HG02798 (cell line): ENCODE results near the gene ADIPOR1.

ENCODE experiments used
- ATAC-seq: cut with Tn5 transposase; IDR thresholded peaks from one replicate; pipeline ENCODE4 v1.9.1; 2021; ENCODE audit warnings: mild to moderate bottlenecking; ENCODE audit not compliant: unreplicated experiment, poor library complexity

The ADIPOR1 gene

GRCh38 chr1:202974856-202975255 is 16.7 kb upstream of the ADIPOR1 start:
- ATAC-seq = no peak

- no peak for ATAC-seq
Measured at GRCh38 chr1:202972046-202972445, 13.9 kb upstream of the ADIPOR1 start.

GRCh38 chr1:202968895-202969295 is 10.8 kb upstream of the ADIPOR1 start:
- peak; percentile 53 for ATAC-seq

GRCh38 chr1:202968351-202968750 is 10.2 kb upstream of the ADIPOR1 start:
- ATAC-seq = no peak

- peak; percentile 11 for ATAC-seq
Measured at GRCh38 chr1:202967684-202968281, 9.7 kb upstream of the ADIPOR1 start.

- no peak for ATAC-seq
Measured at GRCh38 chr1:202966006-202966898, 8.1 kb upstream of the ADIPOR1 start.

- no peak for ATAC-seq
Measured at GRCh38 chr1:202965422-202965821, 7.3 kb upstream of the ADIPOR1 start.

- no peak for ATAC-seq
Measured at GRCh38 chr1:202964791-202965410, 6.8 kb upstream of the ADIPOR1 start.

- no peak for ATAC-seq
Measured at GRCh38 chr1:202961220-202961880, 3.2 kb upstream of the ADIPOR1 start.

- ATAC-seq = no peak
Measured at GRCh38 chr1:202959276-202959620, 1.1 kb upstream of the ADIPOR1 start.

GRCh38 chr1:202958544-202959275 is 598 bp upstream of the ADIPOR1 start:
- ATAC-seq = no peak

- ATAC-seq = no peak
Measured at GRCh38 chr1:202956969-202957368, 1.1 kb downstream of the ADIPOR1 start.

- no peak for ATAC-seq
Measured at GRCh38 chr1:202954057-202954745, 3.9 kb downstream of the ADIPOR1 start.

- no peak for ATAC-seq
Measured at GRCh38 chr1:202953392-202953791, 4.7 kb downstream of the ADIPOR1 start.

- no peak for ATAC-seq
Measured at GRCh38 chr1:202952818-202953217, 5.3 kb downstream of the ADIPOR1 start.

GRCh38 chr1:202952099-202952498 is 6.0 kb downstream of the ADIPOR1 start:
- ATAC-seq = no peak

- no peak for ATAC-seq
Measured at GRCh38 chr1:202951437-202951836, 6.7 kb downstream of the ADIPOR1 start.

GRCh38 chr1:202945483-202945882 is 12.6 kb downstream of the ADIPOR1 start:
- no peak for ATAC-seq

GRCh38 chr1:202944438-202944921 is 13.6 kb downstream of the ADIPOR1 start:
- no peak for ATAC-seq
